A549 (cell line): ENCODE measurements around the gene THEMIS. TPM values are rescaled to one million over a fixed set of nuclear protein-coding genes. Genes with fewer than 3 reads are reported as not detected.

Experiments
- ATAC-seq, 2 experiments: fragments of 200-7000 bp in 1 of 2; fragments of >200 bp in 1 of 2; cut with Nextera tagmentation in 1 of 2; cut with Tn5 transposase in 1 of 2; 3 replicates each; pipeline versions ENCODE4 v1.8.0 to v1.9.1; 2018 to 2020; ENCODE audit warnings: mild to moderate bottlenecking in 1 of 2, moderate library complexity in 1 of 2
- CTCF ChIA-PET: fragments of 300-600 bp; sonication (Branson Sonifier 250); formaldehyde crosslinking; extraction: SDS; loops from one replicate; lab custom pipeline; 2021; ENCODE audit warnings: antibody characterized with exemption, inconsistent platforms; lab: Yijun Ruan, JAX
- POLR2A ChIA-PET: fragments of 350-600 bp; formaldehyde crosslinking; extraction: SDS; loops from one replicate; lab custom pipeline; 2021; ENCODE audit warnings: antibody characterized with exemption, inconsistent platforms; lab: Yijun Ruan, JAX
- DNase-seq, 2 experiments: peaks; one replicate each; pipeline versions ENCODE4 v3.0.0 to v3.0.0-alpha.2; 2011 to 2016; ENCODE audit warnings: low read depth in 1 of 2, low spot score in 1 of 2
- FAIRE-seq: peaks from 2 replicates; lab custom pipeline; 2011; peaks lifted over from hg19 to GRCh38; lab: Jason Lieb, UNC
- H3K27ac ChIP-seq, 2 experiments: fragments of >200 bp; sonication (Bioruptor Twin); formaldehyde crosslinking; 3 replicates each; pipeline ENCODE4 v1.5.1; 2016 to 2017
- H3K4me1 ChIP-seq: fragments of >200 bp; sonication (Bioruptor Twin); formaldehyde crosslinking; 3 replicates; pipeline ENCODE4 v1.6.1; 2016
- H3K4me2 ChIP-seq: fragments of >200 bp; sonication (Bioruptor Twin); formaldehyde crosslinking; 3 replicates; pipeline ENCODE4 v1.6.1; 2016
- H3K4me3 ChIP-seq: fragments of >200 bp; sonication (Bioruptor Twin); formaldehyde crosslinking; 3 replicates; pipeline ENCODE4 v1.5.1; 2016
- H3K9me3 ChIP-seq: fragments of >200 bp; sonication (Bioruptor Twin); formaldehyde crosslinking; 3 replicates; pipeline ENCODE4 v1.6.1; 2016
- ATOH8 ChIP-seq: fragments of 250-450 bp; sonication (Bioruptor Pico); IDR thresholded peaks from 2 replicates; pipeline ENCODE4 v1.5.0; 2020; ENCODE audit warnings: low read depth, mild to moderate bottlenecking, moderate library complexity
- CBX8 ChIP-seq: fragments of 200-600 bp; sonication (generic); IDR thresholded peaks from 2 replicates; pipeline ENCODE4 v1.6.1; 2016
- CHD4 ChIP-seq: fragments of 200-600 bp; sonication (generic); IDR thresholded peaks from 2 replicates; pipeline ENCODE4 v1.6.1; 2016; ENCODE audit warnings: antibody characterized with exemption, mild to moderate bottlenecking, borderline replicate concordance
- E2F6 ChIP-seq: IDR thresholded peaks from 2 replicates; pipeline ENCODE4 v1.6.1; 2012; ENCODE audit warnings: low read depth, borderline replicate concordance
- FOSB ChIP-seq: fragments of 250-450 bp; sonication (Bioruptor Pico); IDR thresholded peaks from 2 replicates; pipeline ENCODE4 v1.5.0; 2020; ENCODE audit warnings: mild to moderate bottlenecking, moderate library complexity
- GATA3 ChIP-seq: IDR thresholded peaks from 2 replicates; pipeline ENCODE4 v1.6.1; 2012; ENCODE audit warnings: borderline replicate concordance
- HOXA7 ChIP-seq: fragments of 250-450 bp; sonication (Bioruptor Pico); IDR thresholded peaks from 2 replicates; pipeline ENCODE4 v1.5.0; 2020; ENCODE audit warnings: mild to moderate bottlenecking, moderate library complexity
- MAX ChIP-seq: IDR thresholded peaks from 2 replicates; pipeline ENCODE4 v1.6.1; 2012
- NPAS2 ChIP-seq: fragments of 250-450 bp; sonication (Bioruptor Pico); IDR thresholded peaks from 2 replicates; pipeline ENCODE4 v1.8.0; 2022; ENCODE audit warnings: mild to moderate bottlenecking, moderate library complexity, borderline replicate concordance
- POLR2A ChIP-seq: IDR thresholded peaks from 2 replicates; pipeline ENCODE4 v1.6.1; 2012; ENCODE audit warnings: mild to moderate bottlenecking, low read length
- POLR2AphosphoS2 ChIP-seq: conservative IDR thresholded peaks from 2 replicates; pipeline ENCODE4 v1.6.1; 2012; ENCODE audit warnings: low read length, improper control_type of control experiment, inconsistent platforms
- RARB ChIP-seq: fragments of 250-450 bp; sonication (Bioruptor Pico); IDR thresholded peaks from 2 replicates; pipeline ENCODE4 v1.8.0; 2021; ENCODE audit warnings: mild to moderate bottlenecking, moderate library complexity
- REST ChIP-seq: fragments of 200-600 bp; sonication (generic); IDR thresholded peaks from 2 replicates; pipeline ENCODE4 v1.6.1; 2016; ENCODE audit warnings: antibody characterized with exemption, mild to moderate bottlenecking, moderate library complexity
- RNF2 ChIP-seq: fragments of 200-600 bp; sonication (generic); IDR thresholded peaks from 2 replicates; pipeline ENCODE4 v1.6.1; 2016; ENCODE audit warnings: low read depth, mild to moderate bottlenecking, antibody characterized with exemption, moderate library complexity, borderline replicate concordance
- SMC3 ChIP-seq: fragments of >200 bp; sonication (Bioruptor Twin); formaldehyde crosslinking; IDR thresholded peaks from 3 replicates; pipeline ENCODE4 v1.6.1; 2018; ENCODE audit warnings: inconsistent platforms
- SREBF2 ChIP-seq: fragments of 450-650 bp; IDR thresholded peaks from 2 replicates; pipeline ENCODE4 v1.6.1; 2014; ENCODE audit warnings: mild to moderate bottlenecking, moderate library complexity
- TFCP2L1 ChIP-seq: fragments of 250-450 bp; sonication (Bioruptor Pico); IDR thresholded peaks from 2 replicates; pipeline ENCODE4 v1.5.0; 2021; ENCODE audit warnings: mild to moderate bottlenecking
- TP53 ChIP-seq: fragments of 250-450 bp; sonication (Bioruptor Pico); IDR thresholded peaks from 2 replicates; pipeline ENCODE4 v1.5.0; 2021; ENCODE audit warnings: mild to moderate bottlenecking, moderate library complexity
- ZC3H11A ChIP-seq: fragments of 450-650 bp; IDR thresholded peaks from 2 replicates; pipeline ENCODE4 v1.6.1; 2014; ENCODE audit warnings: antibody characterized with exemption, mild to moderate bottlenecking
- ZFP36 ChIP-seq: fragments of 450-650 bp; IDR thresholded peaks from 2 replicates; pipeline ENCODE4 v1.6.1; 2014; ENCODE audit warnings: borderline replicate concordance; ENCODE audit not compliant: partially characterized antibody
- WGBS: methylation state at CpG from one replicate; pipeline ENCODE4 v1.1.6; 2017; ENCODE audit errors: missing lambda C conversion rate; 5-methylcytosine and 5-hydroxymethylcytosine counted together
- polyA plus RNA-seq, 4 experiments: library from polyadenylated mRNA; depleted of rRNA in 3 of 4; stranded (reverse); fragments of >200 nt; fragmentation: RNase III in 1 of 4; extraction: RNeasy Plus Mini Kit Qiagen cat#74134 plus additional on column Dnase treatment in 1 of 4; gene quantifications; 2 replicates in 3 of 4; 3 replicates in 1 of 4; pipeline ENCODE4 v1.2.3, GENCODE V29; 2011 to 2017

The THEMIS gene
- polyA plus RNA-seq, 2 of the 4 experiments (the other 2 are of a cell fraction): not detected

- H3K9me3 ChIP-seq: no peaks in the 10 kb centered on the region
- POLR2A ChIA-PET: no interaction called here
- H3K4me1 ChIP-seq: no peaks in the 10 kb centered on the region
- ATAC-seq (no peak), FAIRE-seq (no peak), DNase-seq (no peak)
- no peak overlapping the region for H3K27ac ChIP-seq
- CTCF ChIA-PET: no interaction called here
- TF ChIP-seq E2F6 (no peak), FOSB (CRISPR knock-in tag) (no peak), CHD4 (no peak), MAX (no peak), SMC3 (no peak), TFCP2L1 (CRISPR knock-in tag) (no peak), SREBF2 (no peak), TP53 (CRISPR knock-in tag) (no peak), ZFP36 (no peak), HOXA7 (CRISPR knock-in tag) (no peak), ZC3H11A (no peak), POLR2A (no peak), POLR2AphosphoS2 (no peak), GATA3 (no peak)
- H3K4me3 ChIP-seq: no peak overlapping the region
- H3K4me2 ChIP-seq: no peak overlapping the region
- 42% methylated on average over 5 of the region's 5 CpGs for WGBS
Measured at GRCh38 chr6:127813699-127814027, 87.2 kb downstream of the THEMIS start.

GRCh38 chr6:127812985-127813698, 87.7 kb downstream of the THEMIS start:
- no peaks in the 10 kb centered on the region for H3K4me1 ChIP-seq
- H3K4me2 ChIP-seq: no peak overlapping the region
- H3K9me3 ChIP-seq: no peaks in the 10 kb centered on the region
- CTCF ChIA-PET: interaction anchor here (0.6 kb wide), 1 partner anchor 21 kb away, joined by 3 read pairs; no protein-coding TSS in a partner anchor
- ATAC-seq (no peak), DNase-seq (no peak), FAIRE-seq (no peak)
- no peak for TF ChIP-seq POLR2AphosphoS2
- no peak for TF ChIP-seq REST
- TF ChIP-seq POLR2A: no peak
- no peak for TF ChIP-seq CBX8
- no peak for TF ChIP-seq RARB
- TF ChIP-seq ATOH8 (CRISPR knock-in tag): no peak
- no peak for TF ChIP-seq RNF2
- TF ChIP-seq NPAS2: no peak
- H3K27ac ChIP-seq: no peak overlapping the region
- 45% methylated on average over 15 of the region's 16 CpGs for WGBS
- POLR2A ChIA-PET: no interaction called here
- no peak overlapping the region for H3K4me3 ChIP-seq
